ENCODE data around the gene FBXW12.

FBXW12 gene

GRCh38 chr3:48414376-48415250 lies 42.6 kb downstream of the FBXW12 start:
- Histone ChIP-seq H3K9me3 (ENCODE audit: low read depth, low read length) (no peaks in the 10 kb centered on the region), H3K27ac (no peak overlapping the region), H3K36me3 (ENCODE audit: insufficient read depth, low read length) (no peaks in the 10 kb centered on the region), H3K9ac (ENCODE audit: insufficient read length) (no peak overlapping the region), H3K4me3 (no peak overlapping the region)
- TF ChIP-seq FOXP2 (optimal IDR thresholded peaks at IDR 0.05; ENCODE audit: control extremely low read depth, extremely low read length, insufficient read depth), result no peak
- TF ChIP-seq EZH2 (IDR thresholded peaks at IDR 0.05), result no peak
- TF ChIP-seq POLR2AphosphoS5 (IDR thresholded peaks at IDR 0.05; ENCODE audit: borderline replicate concordance, low read depth, low read length), result no peak
- DNase-seq (ENCODE audit: low read depth, low spot score), result no peak

GRCh38 chr3:48415251-48415953 lies 43.4 kb downstream of the FBXW12 start:
- H3K4me3 ChIP-seq, result no peak overlapping the region
- no peak overlapping the region for H3K9ac ChIP-seq (ENCODE audit: insufficient read length)
- DNase-seq (ENCODE audit: low read depth, low spot score), result no peak
- H3K36me3 ChIP-seq (ENCODE audit: insufficient read depth, low read length), result no peaks in the 10 kb centered on the region
- no peaks in the 10 kb centered on the region for H3K9me3 ChIP-seq (ENCODE audit: low read depth, low read length)
- no peak for TF ChIP-seq FOXP2 (optimal IDR thresholded peaks at IDR 0.05; ENCODE audit: control extremely low read depth, extremely low read length, insufficient read depth)
- TF ChIP-seq EZH2 (IDR thresholded peaks at IDR 0.05), result no peak
- no peak for TF ChIP-seq POLR2AphosphoS5 (IDR thresholded peaks at IDR 0.05; ENCODE audit: borderline replicate concordance, low read depth, low read length)
- no peak overlapping the region for H3K27ac ChIP-seq

- Histone ChIP-seq H3K27ac (no peak overlapping the region), H3K4me3 (no peak overlapping the region), H3K9ac (ENCODE audit: insufficient read length) (no peak overlapping the region), H3K9me3 (ENCODE audit: low read depth, low read length) (no peaks in the 10 kb centered on the region), H3K36me3 (ENCODE audit: insufficient read depth, low read length) (no peaks in the 10 kb centered on the region)
- TF ChIP-seq POLR2AphosphoS5 (IDR thresholded peaks at IDR 0.05; ENCODE audit: borderline replicate concordance, low read depth, low read length) (no peak), EZH2 (IDR thresholded peaks at IDR 0.05) (no peak), FOXP2 (optimal IDR thresholded peaks at IDR 0.05; ENCODE audit: control extremely low read depth, extremely low read length, insufficient read depth) (no peak)
- DNase-seq (ENCODE audit: low read depth, low spot score), result no peak
Measured at GRCh38 chr3:48416091-48416505, 44.1 kb downstream of the FBXW12 start.

GRCh38 chr3:48416546-48416945 lies 44.5 kb downstream of the FBXW12 start:
- Histone ChIP-seq H3K4me3 (no peak overlapping the region), H3K9ac (ENCODE audit: insufficient read length) (no peak overlapping the region), H3K36me3 (ENCODE audit: insufficient read depth, low read length) (no peaks in the 10 kb centered on the region), H3K9me3 (ENCODE audit: low read depth, low read length) (no peaks in the 10 kb centered on the region), H3K27ac (no peak overlapping the region)
- TF ChIP-seq POLR2AphosphoS5 (IDR thresholded peaks at IDR 0.05; ENCODE audit: borderline replicate concordance, low read depth, low read length) (no peak), FOXP2 (optimal IDR thresholded peaks at IDR 0.05; ENCODE audit: control extremely low read depth, extremely low read length, insufficient read depth) (no peak), EZH2 (IDR thresholded peaks at IDR 0.05) (no peak)
- DNase-seq (ENCODE audit: low read depth, low spot score), result no peak

- TF ChIP-seq EZH2 (IDR thresholded peaks at IDR 0.05) (no peak), POLR2AphosphoS5 (IDR thresholded peaks at IDR 0.05; ENCODE audit: borderline replicate concordance, low read depth, low read length) (no peak)
- no peak for DNase-seq (ENCODE audit: low read depth, low spot score)
- Histone ChIP-seq H3K9ac (ENCODE audit: insufficient read length) (no peak overlapping the region), H3K36me3 (ENCODE audit: insufficient read depth, low read length) (no peaks in the 10 kb centered on the region), H3K27ac (no peak overlapping the region), H3K9me3 (ENCODE audit: low read depth, low read length) (no peaks in the 10 kb centered on the region), H3K4me3 (no peak overlapping the region)
Measured at GRCh38 chr3:48417529-48418108, 45.6 kb downstream of the FBXW12 start.

GRCh38 chr3:48418140-48418539 lies 46.1 kb downstream of the FBXW12 start:
- DNase-seq (ENCODE audit: low read depth, low spot score), result no peak
- no peak overlapping the region for H3K4me3 ChIP-seq
- no peak overlapping the region for H3K9ac ChIP-seq (ENCODE audit: insufficient read length)
- H3K36me3 ChIP-seq (ENCODE audit: insufficient read depth, low read length), result no peaks in the 10 kb centered on the region
- H3K9me3 ChIP-seq (ENCODE audit: low read depth, low read length), result no peaks in the 10 kb centered on the region
- TF ChIP-seq FOXP2 (optimal IDR thresholded peaks at IDR 0.05; ENCODE audit: control extremely low read depth, extremely low read length, insufficient read depth), result no peak
- no peak for TF ChIP-seq POLR2AphosphoS5 (IDR thresholded peaks at IDR 0.05; ENCODE audit: borderline replicate concordance, low read depth, low read length)
- TF ChIP-seq EZH2 (IDR thresholded peaks at IDR 0.05), result no peak
- no peak overlapping the region for H3K27ac ChIP-seq

GRCh38 chr3:48418651-48419050 lies 46.6 kb downstream of the FBXW12 start:
- no peak for TF ChIP-seq POLR2AphosphoS5 (IDR thresholded peaks at IDR 0.05; ENCODE audit: borderline replicate concordance, low read depth, low read length)
- TF ChIP-seq FOXP2 (optimal IDR thresholded peaks at IDR 0.05; ENCODE audit: control extremely low read depth, extremely low read length, insufficient read depth), result no peak
- no peak for TF ChIP-seq EZH2 (IDR thresholded peaks at IDR 0.05)
- H3K27ac ChIP-seq, result no peak overlapping the region
- DNase-seq (ENCODE audit: low read depth, low spot score), result no peak
- no peak overlapping the region for H3K9ac ChIP-seq (ENCODE audit: insufficient read length)
- H3K9me3 ChIP-seq (ENCODE audit: low read depth, low read length), result no peaks in the 10 kb centered on the region
- no peak overlapping the region for H3K4me3 ChIP-seq
- H3K36me3 ChIP-seq (ENCODE audit: insufficient read depth, low read length), result no peaks in the 10 kb centered on the region

GRCh38 chr3:48419149-48419548 lies 47.1 kb downstream of the FBXW12 start:
- Histone ChIP-seq H3K27ac (no peak overlapping the region), H3K9me3 (ENCODE audit: low read depth, low read length) (no peaks in the 10 kb centered on the region), H3K4me3 (no peak overlapping the region), H3K9ac (ENCODE audit: insufficient read length) (no peak overlapping the region), H3K36me3 (ENCODE audit: insufficient read depth, low read length) (no peaks in the 10 kb centered on the region)
- DNase-seq (ENCODE audit: low read depth, low spot score), result no peak
- TF ChIP-seq POLR2AphosphoS5 (IDR thresholded peaks at IDR 0.05; ENCODE audit: borderline replicate concordance, low read depth, low read length) (no peak), EZH2 (IDR thresholded peaks at IDR 0.05) (no peak), FOXP2 (optimal IDR thresholded peaks at IDR 0.05; ENCODE audit: control extremely low read depth, extremely low read length, insufficient read depth) (no peak)

Data from SK-N-MC (cell line).